ENCODE data around the gene HOXC9.

DNA sequence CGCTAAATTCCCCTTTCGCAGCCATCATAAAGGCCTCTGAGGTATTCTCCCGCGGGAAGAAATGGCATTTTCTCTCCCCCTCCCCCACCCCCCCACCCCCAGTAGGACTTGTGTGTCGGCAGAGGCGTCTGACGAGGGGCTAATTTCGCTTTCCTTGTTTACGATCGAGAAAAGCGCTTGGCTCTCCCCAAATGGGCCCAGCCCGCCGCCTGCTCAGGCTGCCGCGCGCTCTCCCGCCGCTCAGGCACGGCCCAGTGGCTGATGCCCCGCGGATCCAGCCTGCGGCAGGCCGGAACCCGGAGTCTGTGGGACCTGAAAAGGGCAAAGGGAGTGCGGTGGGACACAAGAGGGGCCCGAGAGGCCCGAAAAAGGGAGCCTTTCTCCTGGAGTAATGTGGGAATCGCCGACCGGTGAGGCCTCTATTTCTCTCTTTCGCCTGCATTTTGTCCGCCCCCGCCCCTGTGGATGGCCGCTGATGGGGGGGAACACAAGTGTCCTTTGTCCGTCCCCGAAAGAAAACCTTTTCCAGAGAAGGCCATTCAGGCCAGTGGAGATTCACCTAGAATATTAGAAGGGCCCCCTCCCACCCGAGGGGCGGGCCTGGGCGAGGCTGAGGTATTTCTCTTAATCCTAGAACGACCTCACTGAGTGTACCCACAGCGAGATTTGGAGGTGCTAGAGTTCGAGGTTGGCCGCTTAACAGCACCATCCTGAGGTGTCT lies 19.3 kb downstream of the HOXC9 start:
- TF ChIP-seq, protein P1, sequence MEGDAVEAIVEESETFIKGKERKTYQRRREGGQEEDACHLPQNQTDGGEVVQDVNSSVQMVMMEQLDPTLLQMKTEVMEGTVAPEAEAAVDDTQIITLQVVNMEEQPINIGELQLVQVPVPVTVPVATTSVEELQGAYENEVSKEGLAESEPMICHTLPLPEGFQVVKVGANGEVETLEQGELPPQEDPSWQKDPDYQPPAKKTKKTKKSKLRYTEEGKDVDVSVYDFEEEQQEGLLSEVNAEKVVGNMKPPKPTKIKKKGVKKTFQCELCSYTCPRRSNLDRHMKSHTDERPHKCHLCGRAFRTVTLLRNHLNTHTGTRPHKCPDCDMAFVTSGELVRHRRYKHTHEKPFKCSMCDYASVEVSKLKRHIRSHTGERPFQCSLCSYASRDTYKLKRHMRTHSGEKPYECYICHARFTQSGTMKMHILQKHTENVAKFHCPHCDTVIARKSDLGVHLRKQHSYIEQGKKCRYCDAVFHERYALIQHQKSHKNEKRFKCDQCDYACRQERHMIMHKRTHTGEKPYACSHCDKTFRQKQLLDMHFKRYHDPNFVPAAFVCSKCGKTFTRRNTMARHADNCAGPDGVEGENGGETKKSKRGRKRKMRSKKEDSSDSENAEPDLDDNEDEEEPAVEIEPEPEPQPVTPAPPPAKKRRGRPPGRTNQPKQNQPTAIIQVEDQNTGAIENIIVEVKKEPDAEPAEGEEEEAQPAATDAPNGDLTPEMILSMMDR (IDR thresholded peaks at IDR 0.05; ENCODE audit: low read depth, low read length) = no peak
- TF ChIP-seq POLR2A (IDR thresholded peaks at IDR 0.05; ENCODE audit: extremely low read depth, insufficient read length) = no peak
